ENCODE data around the gene RNF141.

DNA sequence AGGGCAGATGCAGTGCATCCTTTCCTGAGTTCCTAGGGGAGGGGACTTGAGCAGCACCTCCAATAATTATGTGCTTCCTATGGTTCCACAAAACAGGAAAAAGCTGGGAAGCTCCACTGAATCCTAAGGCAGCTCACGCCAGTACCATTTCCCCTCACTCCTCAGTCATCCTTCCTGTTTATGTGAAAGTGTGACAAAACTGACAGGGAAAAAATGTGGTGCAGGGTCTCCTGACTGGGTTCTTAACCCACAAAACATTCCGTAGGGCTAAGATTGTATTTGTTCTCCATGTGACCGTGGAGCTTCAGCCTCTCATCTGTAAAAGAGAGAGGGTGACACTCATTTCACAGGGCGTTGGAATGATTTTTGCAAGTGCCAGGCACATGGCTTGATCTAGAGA lies 39.6 kb upstream of the RNF141 start:
- TF ChIP-seq, protein P1, sequence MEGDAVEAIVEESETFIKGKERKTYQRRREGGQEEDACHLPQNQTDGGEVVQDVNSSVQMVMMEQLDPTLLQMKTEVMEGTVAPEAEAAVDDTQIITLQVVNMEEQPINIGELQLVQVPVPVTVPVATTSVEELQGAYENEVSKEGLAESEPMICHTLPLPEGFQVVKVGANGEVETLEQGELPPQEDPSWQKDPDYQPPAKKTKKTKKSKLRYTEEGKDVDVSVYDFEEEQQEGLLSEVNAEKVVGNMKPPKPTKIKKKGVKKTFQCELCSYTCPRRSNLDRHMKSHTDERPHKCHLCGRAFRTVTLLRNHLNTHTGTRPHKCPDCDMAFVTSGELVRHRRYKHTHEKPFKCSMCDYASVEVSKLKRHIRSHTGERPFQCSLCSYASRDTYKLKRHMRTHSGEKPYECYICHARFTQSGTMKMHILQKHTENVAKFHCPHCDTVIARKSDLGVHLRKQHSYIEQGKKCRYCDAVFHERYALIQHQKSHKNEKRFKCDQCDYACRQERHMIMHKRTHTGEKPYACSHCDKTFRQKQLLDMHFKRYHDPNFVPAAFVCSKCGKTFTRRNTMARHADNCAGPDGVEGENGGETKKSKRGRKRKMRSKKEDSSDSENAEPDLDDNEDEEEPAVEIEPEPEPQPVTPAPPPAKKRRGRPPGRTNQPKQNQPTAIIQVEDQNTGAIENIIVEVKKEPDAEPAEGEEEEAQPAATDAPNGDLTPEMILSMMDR (IDR thresholded peaks at IDR 0.05), result no peak
- TF ChIP-seq POLR2A (IDR thresholded peaks at IDR 0.05) (no peak), EP300 (IDR thresholded peaks at IDR 0.05) (no peak)

Measured in upper lobe of left lung (tissue), 4 donors.